Activated naive CD8-positive, alpha-beta T cell treated with anti-CD3 and anti-CD28 coated beads, Interleukin-2, amount 10 ng/mL, durations not matched to agents 7 days and 5 days (primary cell): Measurements from ENCODE around the gene MYL7. TPM values are rescaled to one million over a fixed set of nuclear protein-coding genes. Genes with fewer than 3 reads are reported as not detected.
"Not testable (repeated sequence)": the region's sequence is repeated elsewhere in the genome, so short reads cannot be mapped to it uniquely, and the experiment has no call there.

Experiments
- ATAC-seq: fragments of 150-1000 bp; cut with Tn5 transposase; one replicate; pipeline ENCODE4 v1.10.0; 2021; ENCODE audit warnings: low read depth, moderate library complexity
- POLR2A ChIA-PET: fragments of 350-600 bp; sonication (Branson Sonifier 250); formaldehyde crosslinking; loops from one replicate; lab custom pipeline; 2021; ENCODE audit warnings: antibody characterized with exemption; lab: Charles Lee
- DNase-seq: peaks from one replicate; pipeline ENCODE4 v3.0.0; 2021
- H3K27ac Mint-ChIP-seq: one replicate; pipeline ENCODE4 v1.8.0; 2022; ENCODE audit warnings: mild to moderate bottlenecking, mixed read lengths
- H3K27me3 Mint-ChIP-seq: one replicate; pipeline ENCODE4 v1.8.0; 2022; ENCODE audit warnings: mild to moderate bottlenecking, moderate library complexity, mixed read lengths
- H3K36me3 Mint-ChIP-seq: one replicate; pipeline ENCODE4 v1.8.0; 2021; ENCODE audit warnings: mild to moderate bottlenecking, mixed read lengths
- H3K4me1 Mint-ChIP-seq: one replicate; pipeline ENCODE4 v1.8.0; 2021; ENCODE audit warnings: mixed read lengths
- H3K4me3 Mint-ChIP-seq: one replicate; pipeline ENCODE4 v1.8.0; 2022; ENCODE audit warnings: mild to moderate bottlenecking, moderate library complexity, mixed read lengths
- H3K9me3 Mint-ChIP-seq: one replicate; pipeline ENCODE4 v1.8.0; 2021; ENCODE audit warnings: mixed read lengths
- total RNA-seq, 2 experiments: library from RNA; stranded (reverse); gene quantifications; one replicate each; pipeline ENCODE4 v1.2.3, GENCODE V29; 2021

The MYL7 gene
- total RNA-seq, 2 experiments from 2014 or later, result not detected

GRCh38 chr7:44180631-44181030 is 39.5 kb upstream of the MYL7 start:
- Mint-ChIP-seq H3K27ac (no peak overlapping the region), H3K4me1 (no peaks in the 10 kb centered on the region), H3K27me3 (peaks cover 6% of the 10 kb centered on the region), H3K4me3 (no peak overlapping the region), H3K36me3 (peaks cover 2% of the 10 kb centered on the region), H3K9me3 (peaks cover 9% of the 10 kb centered on the region)
- ATAC-seq (no peak), DNase-seq (no peak)
- POLR2A ChIA-PET, result no interaction called here

- no peaks in the 10 kb centered on the region for H3K36me3 Mint-ChIP-seq
- H3K9me3 Mint-ChIP-seq, result peaks cover 9% of the 10 kb centered on the region
- no peak overlapping the region for H3K27ac Mint-ChIP-seq
- DNase-seq, result no peak
- H3K27me3 Mint-ChIP-seq, result peaks cover 19% of the 10 kb centered on the region
- POLR2A ChIA-PET, result no interaction called here
- no peaks in the 10 kb centered on the region for H3K4me1 Mint-ChIP-seq
- no peak for ATAC-seq
- no peak overlapping the region for H3K4me3 Mint-ChIP-seq
Observed at GRCh38 chr7:44177570-44178131, 36.5 kb upstream of the MYL7 start.

GRCh38 chr7:44176486-44176885 is 35.4 kb upstream of the MYL7 start:
- Mint-ChIP-seq H3K4me1 (no peaks in the 10 kb centered on the region), H3K27me3 (peaks cover 16% of the 10 kb centered on the region), H3K9me3 (peaks cover 3% of the 10 kb centered on the region), H3K36me3 (no peaks in the 10 kb centered on the region), H3K27ac (no peak overlapping the region), H3K4me3 (no peak overlapping the region)
- DNase-seq (no peak), ATAC-seq (no peak)
- POLR2A ChIA-PET, result no interaction called here

GRCh38 chr7:44175730-44176129 is 34.6 kb upstream of the MYL7 start:
- Mint-ChIP-seq H3K27me3 (peaks cover 16% of the 10 kb centered on the region), H3K27ac (no peak overlapping the region), H3K36me3 (no peaks in the 10 kb centered on the region), H3K4me1 (no peaks in the 10 kb centered on the region), H3K4me3 (no peak overlapping the region), H3K9me3 (no peaks in the 10 kb centered on the region)
- POLR2A ChIA-PET, result no interaction called here
- ATAC-seq (no peak), DNase-seq (no peak)

- H3K36me3 Mint-ChIP-seq, H3K27ac Mint-ChIP-seq, H3K9me3 Mint-ChIP-seq, H3K4me1 Mint-ChIP-seq, POLR2A ChIA-PET, DNase-seq, ATAC-seq, H3K4me3 Mint-ChIP-seq: not testable (repeated sequence)
- H3K27me3 Mint-ChIP-seq, result peaks cover 16% of the 10 kb centered on the region
Observed at GRCh38 chr7:44174694-44174948, 33.5 kb upstream of the MYL7 start.

GRCh38 chr7:44173911-44174693 is 33.0 kb upstream of the MYL7 start:
- H3K9me3 Mint-ChIP-seq, result no peaks in the 10 kb centered on the region
- ATAC-seq, result no peak

GRCh38 chr7:44172803-44173424 is 31.8 kb upstream of the MYL7 start:
- H3K36me3 Mint-ChIP-seq, result no peaks in the 10 kb centered on the region
- peaks cover 14% of the 10 kb centered on the region for H3K27me3 Mint-ChIP-seq
- DNase-seq (no peak), ATAC-seq (no peak)
- peaks cover under 1% of the 10 kb centered on the region for H3K4me1 Mint-ChIP-seq
- H3K27ac Mint-ChIP-seq, result no peak overlapping the region
- H3K4me3 Mint-ChIP-seq, result no peak overlapping the region
- POLR2A ChIA-PET, result no interaction called here
- H3K9me3 Mint-ChIP-seq, result no peaks in the 10 kb centered on the region

More at GRCh38 chr7:44173911-44174693, 33.0 kb upstream of the MYL7 start:
- POLR2A ChIA-PET, result no interaction called here
- Mint-ChIP-seq H3K4me1 (no peaks in the 10 kb centered on the region), H3K27ac (no peak overlapping the region), H3K4me3 (no peak overlapping the region), H3K27me3 (peaks cover 14% of the 10 kb centered on the region), H3K36me3 (no peaks in the 10 kb centered on the region)
- no peak for DNase-seq

- Mint-ChIP-seq H3K4me1 (peaks cover 5% of the 10 kb centered on the region), H3K27ac (no peak overlapping the region), H3K9me3 (no peaks in the 10 kb centered on the region), H3K36me3 (no peaks in the 10 kb centered on the region), H3K27me3 (peaks cover 12% of the 10 kb centered on the region), H3K4me3 (no peak overlapping the region)
- POLR2A ChIA-PET, result no interaction called here
- ATAC-seq (no peak), DNase-seq (no peak)
Observed at GRCh38 chr7:44172352-44172751, 31.2 kb upstream of the MYL7 start.

- H3K27ac Mint-ChIP-seq, ATAC-seq, H3K4me1 Mint-ChIP-seq, H3K36me3 Mint-ChIP-seq, DNase-seq, H3K9me3 Mint-ChIP-seq, H3K4me3 Mint-ChIP-seq, POLR2A ChIA-PET: not testable (repeated sequence)
- peaks cover 12% of the 10 kb centered on the region for H3K27me3 Mint-ChIP-seq
Observed at GRCh38 chr7:44171901-44172300, 30.8 kb upstream of the MYL7 start.

- no peak overlapping the region for H3K4me3 Mint-ChIP-seq
- H3K9me3 Mint-ChIP-seq, result no peaks in the 10 kb centered on the region
- ATAC-seq (no peak), DNase-seq (no peak)
- POLR2A ChIA-PET, result interaction anchor here (0.6 kb wide), 1 partner anchor 202 kb away, joined by 3 read pairs; no protein-coding TSS in a partner anchor
- H3K27me3 Mint-ChIP-seq, result peaks cover 2% of the 10 kb centered on the region
- H3K36me3 Mint-ChIP-seq, result no peaks in the 10 kb centered on the region
- H3K27ac Mint-ChIP-seq, result no peak overlapping the region
- peaks cover 5% of the 10 kb centered on the region for H3K4me1 Mint-ChIP-seq
Observed at GRCh38 chr7:44167920-44168319, 26.8 kb upstream of the MYL7 start.

- no peaks in the 10 kb centered on the region for H3K36me3 Mint-ChIP-seq
- ATAC-seq (no peak), DNase-seq (no peak)
- peaks cover 5% of the 10 kb centered on the region for H3K4me1 Mint-ChIP-seq
- no peak overlapping the region for H3K27ac Mint-ChIP-seq
- no peaks in the 10 kb centered on the region for H3K9me3 Mint-ChIP-seq
- peaks cover 4% of the 10 kb centered on the region for H3K27me3 Mint-ChIP-seq
- POLR2A ChIA-PET, result no interaction called here
- H3K4me3 Mint-ChIP-seq, result no peak overlapping the region
Observed at GRCh38 chr7:44163591-44163990, 22.5 kb upstream of the MYL7 start.

- Mint-ChIP-seq H3K27ac (no peak overlapping the region), H3K4me1 (peaks cover 4% of the 10 kb centered on the region), H3K27me3 (peaks cover 4% of the 10 kb centered on the region), H3K9me3 (no peaks in the 10 kb centered on the region), H3K36me3 (no peaks in the 10 kb centered on the region), H3K4me3 (no peak overlapping the region)
- no peak for DNase-seq
- POLR2A ChIA-PET, result no interaction called here
- no peak for ATAC-seq
Observed at GRCh38 chr7:44162785-44163395, 21.8 kb upstream of the MYL7 start.

- no peaks in the 10 kb centered on the region for H3K9me3 Mint-ChIP-seq
- DNase-seq, result no peak
- no peak overlapping the region for H3K4me3 Mint-ChIP-seq
- POLR2A ChIA-PET, result no interaction called here
- peaks cover 4% of the 10 kb centered on the region for H3K27me3 Mint-ChIP-seq
- no peaks in the 10 kb centered on the region for H3K4me1 Mint-ChIP-seq
- ATAC-seq, result no peak
- H3K36me3 Mint-ChIP-seq, result no peaks in the 10 kb centered on the region
- no peak overlapping the region for H3K27ac Mint-ChIP-seq
Observed at GRCh38 chr7:44162179-44162578, 21.0 kb upstream of the MYL7 start.

GRCh38 chr7:44161371-44161770 is 20.2 kb upstream of the MYL7 start:
- peaks cover 4% of the 10 kb centered on the region for H3K27me3 Mint-ChIP-seq
- POLR2A ChIA-PET, result no interaction called here
- H3K4me1 Mint-ChIP-seq, result no peaks in the 10 kb centered on the region
- no peaks in the 10 kb centered on the region for H3K36me3 Mint-ChIP-seq
- H3K9me3 Mint-ChIP-seq, result no peaks in the 10 kb centered on the region
- ATAC-seq, result no peak
- DNase-seq, result no peak
- H3K4me3 Mint-ChIP-seq, result no peak overlapping the region
- no peak overlapping the region for H3K27ac Mint-ChIP-seq
